Measurements from ENCODE around the gene PPM1H. TPM values are rescaled to one million over a fixed set of nuclear protein-coding genes. Genes with fewer than 3 reads are reported as not detected.
A peak's percentile ranks its signal among the peaks of the same experiment; 100 is the strongest.
"Not testable (repeated sequence)": the region's sequence is repeated elsewhere in the genome, so short reads cannot be mapped to it uniquely, and the experiment has no call there.

PPM1H gene
- total RNA-seq, 1 donor from 2014 or later: 3.9 TPM

DNA sequence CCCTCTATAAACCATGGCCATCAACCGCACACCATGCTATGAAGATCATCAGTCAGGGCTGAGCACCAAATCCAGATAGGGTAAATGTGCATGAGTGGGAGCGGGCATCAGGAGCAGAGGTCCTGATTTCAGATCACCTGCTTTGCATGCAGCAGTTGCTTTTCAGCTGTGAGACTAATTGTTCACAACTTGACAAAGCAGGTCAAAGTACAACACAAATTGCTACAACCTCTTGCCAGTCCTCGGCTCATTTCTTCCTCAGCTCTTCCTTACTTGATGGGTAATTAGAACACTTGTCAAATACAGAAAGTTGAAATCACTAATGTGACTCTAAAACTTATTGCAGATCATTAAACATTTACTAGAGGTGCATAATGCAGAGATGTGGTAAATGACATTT lies 171.6 kb downstream of the PPM1H start:
- no peak for DNase-seq (ENCODE audit: low read depth)
- no peak for TF ChIP-seq CTCF (conservative IDR thresholded peaks at IDR 0.05; ENCODE audit: low read depth, low read length)
- no peak overlapping the region for H3K4me3 ChIP-seq (ENCODE audit: low read depth, low read length)

- DNase-seq (ENCODE audit: low read depth): no peak
- H3K4me3 ChIP-seq (ENCODE audit: low read depth, low read length): no peak overlapping the region
- TF ChIP-seq CTCF (conservative IDR thresholded peaks at IDR 0.05; ENCODE audit: low read depth, low read length): no peak
Observed at GRCh38 chr12:62762645-62763044, 172.3 kb downstream of the PPM1H start.

DNA sequence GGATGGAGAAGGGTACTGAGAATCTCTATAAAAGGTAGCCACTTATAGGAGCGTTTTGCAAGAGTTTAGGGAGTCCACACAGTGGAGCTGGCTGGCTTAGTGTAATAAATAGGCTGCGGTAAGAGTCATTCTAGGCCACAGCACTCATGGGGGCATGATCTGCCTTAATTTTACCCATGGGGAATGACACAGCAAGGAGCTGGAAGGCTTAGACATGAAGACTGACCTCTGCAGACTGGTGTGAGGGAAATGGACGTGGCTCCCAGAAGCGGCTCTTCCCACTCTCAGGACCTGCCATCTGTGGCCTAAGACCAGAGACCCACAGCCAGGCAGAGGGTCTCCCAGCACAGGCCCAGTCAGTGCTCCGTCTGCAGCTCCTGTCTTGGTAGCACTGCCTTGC lies 173.3 kb downstream of the PPM1H start:
- no peak for DNase-seq (ENCODE audit: low read depth)
- no peak overlapping the region for H3K4me3 ChIP-seq (ENCODE audit: low read depth, low read length)
- TF ChIP-seq CTCF (conservative IDR thresholded peaks at IDR 0.05; ENCODE audit: low read depth, low read length): no peak

DNA sequence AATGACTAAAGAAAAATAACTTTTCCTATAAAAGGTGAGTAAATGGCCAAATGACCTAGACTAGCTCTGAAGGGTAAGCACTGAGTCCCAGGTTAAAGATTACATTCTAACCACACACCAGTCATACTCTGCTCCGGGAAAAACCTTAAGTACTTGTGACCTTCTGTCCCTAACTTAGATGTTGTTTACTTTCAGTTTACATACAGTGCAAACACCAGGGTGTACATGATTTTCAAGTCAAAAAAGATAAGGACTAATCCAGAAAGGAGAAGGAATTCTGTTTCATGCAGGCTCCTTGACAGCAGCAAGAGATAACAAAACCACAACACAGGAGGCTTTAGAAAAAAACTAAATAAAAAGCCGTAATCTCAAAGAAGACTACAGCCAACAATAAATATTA lies 174.2 kb downstream of the PPM1H start:
- no peak overlapping the region for H3K4me3 ChIP-seq (ENCODE audit: low read depth, low read length)
- peak; percentile 74 for DNase-seq (ENCODE audit: low read depth)
- TF ChIP-seq CTCF (conservative IDR thresholded peaks at IDR 0.05; ENCODE audit: low read depth, low read length): no peak

GRCh38 chr12:62760341-62760740 lies 174.6 kb downstream of the PPM1H start:
- not testable (repeated sequence) for DNase-seq (ENCODE audit: low read depth); H3K4me3 ChIP-seq (ENCODE audit: low read depth, low read length)

DNA sequence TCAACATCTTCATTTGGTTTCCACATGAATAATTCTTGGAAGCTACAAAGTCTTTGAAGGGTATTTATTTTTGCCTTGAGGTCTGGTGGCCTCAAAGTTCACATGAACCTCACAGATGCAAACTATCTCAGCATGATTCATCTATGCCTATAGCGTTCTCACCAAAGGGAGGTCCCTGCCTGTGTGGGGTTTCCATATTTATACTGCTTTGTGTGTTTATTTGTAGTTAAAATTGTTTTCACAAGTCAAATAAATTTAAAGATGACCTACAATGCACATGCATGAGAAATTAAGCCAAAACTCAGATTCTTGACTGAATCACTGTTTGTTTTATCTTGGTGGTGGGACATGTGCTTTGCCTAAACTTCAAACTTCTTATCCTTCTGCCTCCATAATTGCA lies 176.7 kb downstream of the PPM1H start:
- TF ChIP-seq CTCF (conservative IDR thresholded peaks at IDR 0.05; ENCODE audit: low read depth, low read length): no peak
- no peak for DNase-seq (ENCODE audit: low read depth)
- no peak overlapping the region for H3K4me3 ChIP-seq (ENCODE audit: low read depth, low read length)

DNA sequence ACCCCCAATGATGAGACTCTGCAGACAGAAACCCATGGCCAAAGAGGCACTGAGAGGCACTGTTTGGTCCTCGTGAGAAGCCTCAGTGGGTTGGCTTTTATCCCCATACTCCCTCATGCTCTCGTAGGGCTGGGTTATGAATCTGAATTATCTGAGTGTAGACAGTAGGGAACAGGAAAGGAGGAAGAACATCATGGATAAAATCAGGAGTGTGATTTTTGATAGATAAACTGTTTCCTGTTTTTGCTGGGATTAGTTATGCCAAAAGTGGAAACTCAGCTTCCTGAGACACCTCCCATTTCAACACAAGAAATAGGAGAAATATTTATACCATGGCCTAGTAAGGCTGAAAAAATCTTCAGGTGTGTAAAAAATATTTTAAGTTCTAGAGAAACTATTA lies 177.9 kb downstream of the PPM1H start:
- no peak for TF ChIP-seq CTCF (conservative IDR thresholded peaks at IDR 0.05; ENCODE audit: low read depth, low read length)
- no peak for DNase-seq (ENCODE audit: low read depth)
- no peak overlapping the region for H3K4me3 ChIP-seq (ENCODE audit: low read depth, low read length)

- no peak overlapping the region for H3K4me3 ChIP-seq (ENCODE audit: low read depth, low read length)
- TF ChIP-seq CTCF (conservative IDR thresholded peaks at IDR 0.05; ENCODE audit: low read depth, low read length): no peak
- no peak for DNase-seq (ENCODE audit: low read depth)
Observed at GRCh38 chr12:62754706-62755105, 180.2 kb downstream of the PPM1H start.
